GM18498 (cell line): Measurements from ENCODE around the gene PRR14.

Source experiments
- ATAC-seq: cut with Tn5 transposase; IDR thresholded peaks from one replicate; pipeline ENCODE4 v1.9.1; 2021; ENCODE audit warnings: mild to moderate bottlenecking, moderate library complexity; ENCODE audit not compliant: unreplicated experiment

Gene PRR14

GRCh38 chr16:30650369-30651123 is at the start of gene PRR14:
Gene PRR14 (plus strand): TSS chr16:30650960. CDS start chr16:30651646, 686 bp downstream.
- ATAC-seq, result peak; percentile 79

- ATAC-seq, result no peak
Measured at GRCh38 chr16:30601966-30602365, 48.8 kb upstream of the PRR14 start.

- ATAC-seq, result no peak
Measured at GRCh38 chr16:30602616-30603277, 48.0 kb upstream of the PRR14 start.

DNA sequence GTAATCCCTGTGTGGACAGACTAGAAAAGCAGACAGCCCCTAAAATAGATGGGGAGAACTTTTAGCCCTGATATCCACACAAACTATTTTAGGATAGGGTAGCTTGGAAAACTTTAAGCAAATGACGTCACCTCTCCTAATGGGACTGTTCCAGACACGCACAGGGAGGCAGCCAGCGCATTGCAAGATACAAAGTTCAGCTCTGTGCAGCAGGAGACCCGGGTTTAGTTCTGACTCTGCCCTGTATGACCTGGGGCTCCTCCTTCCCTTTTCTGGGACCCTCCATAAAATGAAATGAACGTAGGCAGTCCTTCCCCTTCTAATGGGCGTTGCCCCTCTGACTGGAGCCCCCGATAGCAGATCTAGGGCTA is 46.8 kb upstream of the PRR14 start:
- no peak for ATAC-seq

DNA sequence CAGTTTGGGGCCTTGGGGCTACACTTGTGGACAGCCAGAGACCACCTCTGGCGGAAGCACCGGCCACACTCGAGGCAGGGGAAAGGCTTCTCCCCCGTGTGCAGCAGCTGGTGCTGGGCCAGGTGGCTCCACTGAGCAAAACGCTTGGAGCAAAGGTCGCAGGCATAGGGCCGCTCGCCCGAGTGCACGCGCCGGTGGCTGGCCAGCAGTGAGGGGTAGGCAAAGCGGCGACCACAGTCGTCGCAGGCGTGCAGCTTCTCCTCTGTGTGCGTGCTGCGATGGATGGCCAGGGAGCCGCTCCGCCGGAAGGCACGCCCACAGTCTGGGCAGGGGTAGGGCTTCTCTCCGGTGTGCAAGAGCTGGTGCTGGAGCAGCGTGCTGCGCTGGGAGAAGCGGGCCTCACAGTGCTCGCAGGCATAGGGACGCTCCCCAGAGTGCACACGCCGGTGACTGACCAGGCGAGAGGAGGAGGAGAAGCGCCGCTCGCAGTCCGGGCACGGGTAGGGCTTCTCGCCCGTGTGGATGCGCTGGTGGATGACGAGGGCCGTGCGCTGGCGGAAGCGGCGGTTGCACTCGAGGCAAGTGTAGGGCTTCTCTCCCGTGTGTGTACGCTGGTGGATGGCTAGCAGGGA is 46.3 kb upstream of the PRR14 start:
- ATAC-seq, result no peak

GRCh38 chr16:30605158-30605557 is 45.6 kb upstream of the PRR14 start:
- no peak for ATAC-seq

GRCh38 chr16:30606004-30606403 is 44.8 kb upstream of the PRR14 start:
- no peak for ATAC-seq

- peak; percentile 37 for ATAC-seq
Measured at GRCh38 chr16:30609002-30609925, 41.5 kb upstream of the PRR14 start.

DNA sequence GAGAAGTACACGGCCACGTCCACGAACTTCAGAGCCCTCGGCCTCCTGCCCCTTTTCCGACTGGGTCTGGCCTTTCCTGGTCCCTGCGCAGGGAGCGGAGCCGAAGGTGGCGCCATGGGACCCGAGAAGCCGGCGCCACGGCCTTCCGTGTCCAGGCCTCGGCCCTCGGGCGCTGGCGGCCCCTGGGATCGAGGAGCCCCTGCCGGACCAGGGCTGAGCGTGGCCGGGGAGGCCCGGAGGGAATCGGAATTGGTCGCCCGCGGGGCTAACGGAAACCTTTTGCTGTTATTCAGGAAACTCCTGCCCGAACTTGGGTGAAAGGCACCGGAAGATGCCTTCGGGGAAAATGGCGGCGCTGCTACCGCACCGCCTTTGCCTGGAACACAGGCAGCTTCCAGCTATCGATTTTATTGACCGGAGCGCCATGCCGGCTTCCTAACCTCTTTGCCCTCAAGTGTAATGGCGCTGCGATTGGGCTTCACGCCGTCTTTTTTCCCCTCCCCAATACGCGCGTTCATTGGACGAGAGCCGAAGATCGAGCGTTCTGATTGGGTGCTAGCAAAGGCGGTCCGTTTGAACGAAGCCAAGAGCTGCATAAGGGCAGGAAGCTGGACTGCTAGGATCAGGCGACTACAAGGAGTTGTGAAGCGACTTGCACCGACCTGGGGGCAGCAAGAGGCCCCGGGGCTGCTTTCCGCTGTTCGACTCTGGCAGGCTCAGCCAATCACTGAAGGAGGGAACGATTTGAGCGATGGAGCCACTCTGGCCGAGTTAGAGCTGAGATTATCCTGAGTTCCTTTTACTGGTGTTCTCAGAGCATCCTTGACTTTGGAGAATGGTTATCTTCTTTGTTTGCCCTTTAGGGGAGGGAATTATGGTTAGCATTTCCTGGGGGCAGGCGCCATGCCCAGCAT is 40.6 kb upstream of the PRR14 start, which contains the start of gene ZNF689:
Gene ZNF689, minus strand, starts transcription at position 464 of the 914 bp plus-strand sequence. Its CDS starts 348 bp downstream, at position 116.
- ATAC-seq, result peak; percentile 88

DNA sequence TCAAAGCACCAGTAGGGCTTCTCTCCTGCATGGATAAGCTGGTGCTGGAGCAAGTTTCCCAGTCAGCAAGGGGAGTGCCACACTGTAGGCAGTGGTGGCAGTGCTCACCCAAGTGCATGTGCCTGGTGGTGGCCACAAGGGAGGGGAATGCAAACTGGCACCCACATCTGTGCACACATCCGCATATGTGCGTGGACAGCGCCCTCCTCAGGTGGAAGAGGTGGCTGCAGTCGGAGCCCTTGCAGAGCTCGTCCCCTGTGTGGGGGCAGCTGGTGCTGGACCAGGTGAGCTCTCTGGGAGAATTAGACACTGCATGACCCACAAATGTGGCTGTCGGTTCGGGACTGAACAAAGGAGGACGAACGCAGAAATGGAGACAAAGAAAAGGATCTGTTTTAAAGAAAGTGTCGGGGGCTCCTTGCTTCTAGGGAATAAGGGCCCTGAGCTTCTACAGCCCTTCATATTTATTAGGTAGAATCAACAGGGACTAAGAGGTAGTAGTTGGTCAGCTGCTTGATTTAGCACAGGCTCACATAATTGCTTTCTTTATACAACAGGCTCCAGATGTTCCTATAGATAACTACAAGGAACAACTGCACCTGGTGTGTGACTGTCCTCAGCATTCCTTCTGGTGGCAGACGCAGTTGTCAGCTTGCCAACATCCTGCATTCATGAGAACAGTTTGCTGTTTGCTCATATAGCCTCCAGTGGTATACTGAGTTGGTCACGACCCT is 35.2 kb upstream of the PRR14 start:
- no peak for ATAC-seq

- ATAC-seq, result no peak
Measured at GRCh38 chr16:30619202-30619601, 31.6 kb upstream of the PRR14 start.

- ATAC-seq, result no peak
Measured at GRCh38 chr16:30619638-30620037, 31.1 kb upstream of the PRR14 start.

DNA sequence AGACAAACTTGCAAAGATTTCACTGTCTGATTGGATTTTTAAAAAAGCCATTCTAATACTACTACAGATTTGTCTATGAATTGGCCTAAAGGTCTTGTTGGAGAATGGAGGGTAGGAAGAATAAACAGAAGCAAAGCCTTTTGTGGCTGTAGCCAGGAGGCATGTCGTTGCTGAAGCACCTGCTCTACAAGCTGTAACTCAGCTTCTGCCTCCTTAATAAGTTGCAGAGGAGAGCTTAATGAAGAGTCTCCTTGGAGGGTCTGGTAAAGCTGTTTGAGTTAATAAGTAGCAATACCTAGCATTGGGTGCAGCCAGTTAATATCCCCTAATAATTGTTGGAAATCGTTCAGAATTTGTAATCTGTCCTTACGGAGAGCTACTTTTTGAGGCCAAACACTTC is 30.6 kb upstream of the PRR14 start:
- ATAC-seq, result no peak

GRCh38 chr16:30621765-30622164 is 29.0 kb upstream of the PRR14 start:
- no peak for ATAC-seq

- no peak for ATAC-seq
Measured at GRCh38 chr16:30622455-30623032, 28.2 kb upstream of the PRR14 start.

- no peak for ATAC-seq
Measured at GRCh38 chr16:30623536-30624283, 27.1 kb upstream of the PRR14 start.

GRCh38 chr16:30626236-30626635 is 24.5 kb upstream of the PRR14 start:
- ATAC-seq, result no peak
